Activated naive CD8-positive, alpha-beta T cell treated with anti-CD3 and anti-CD28 coated beads for 36 hours (primary cell): Measurements from ENCODE around the gene CLPTM1. TPM values are rescaled to one million over a fixed set of nuclear protein-coding genes. Genes with fewer than 3 reads are reported as not detected.

ENCODE experiments used
- DNase-seq: peaks from one replicate; pipeline ENCODE4 v3.0.0; 2021
- H3K27ac Mint-ChIP-seq: one replicate; pipeline ENCODE4 v1.8.0; 2022; ENCODE audit warnings: mild to moderate bottlenecking, moderate library complexity, mixed read lengths
- H3K27me3 Mint-ChIP-seq: one replicate; pipeline ENCODE4 v1.8.0; 2022; ENCODE audit warnings: mild to moderate bottlenecking, mixed read lengths
- H3K36me3 Mint-ChIP-seq: one replicate; pipeline ENCODE4 v1.8.0; 2021; ENCODE audit warnings: mild to moderate bottlenecking, mixed read lengths
- H3K4me1 Mint-ChIP-seq: one replicate; pipeline ENCODE4 v1.8.0; 2021; ENCODE audit warnings: mixed read lengths
- H3K4me3 Mint-ChIP-seq: one replicate; pipeline ENCODE4 v1.8.0; 2022; ENCODE audit warnings: mild to moderate bottlenecking, moderate library complexity, mixed read lengths
- H3K9me3 Mint-ChIP-seq: one replicate; pipeline ENCODE4 v1.8.0; 2022; ENCODE audit warnings: mixed read lengths
- total RNA-seq, 2 experiments: library from RNA; stranded (reverse); gene quantifications; one replicate each; pipeline ENCODE4 v1.2.3, GENCODE V29; 2021

CLPTM1 gene
- total RNA-seq, 2 experiments from 2014 or later: 54.2 to 57.2 TPM

- H3K27me3 Mint-ChIP-seq: no peaks in the 10 kb centered on the region
- DNase-seq: no peak
- H3K4me3 Mint-ChIP-seq: no peak overlapping the region
- no peak overlapping the region for H3K27ac Mint-ChIP-seq
- peaks cover 17% of the 10 kb centered on the region for H3K4me1 Mint-ChIP-seq
- peaks cover 41% of the 10 kb centered on the region for H3K36me3 Mint-ChIP-seq
- H3K9me3 Mint-ChIP-seq: no peaks in the 10 kb centered on the region
These were observed 80.6 kb downstream of the CLPTM1 start for GRCh38 chr19:45035755-45036154.

- H3K4me1 Mint-ChIP-seq: peaks cover 28% of the 10 kb centered on the region
- H3K4me3 Mint-ChIP-seq: peak overlapping the region; percentile 29
- H3K27ac Mint-ChIP-seq: peak overlapping the region; percentile 16
- H3K27me3 Mint-ChIP-seq: no peaks in the 10 kb centered on the region
- H3K9me3 Mint-ChIP-seq: no peaks in the 10 kb centered on the region
- H3K36me3 Mint-ChIP-seq: peaks cover 46% of the 10 kb centered on the region
- DNase-seq: no peak
These were observed 82.4 kb downstream of the CLPTM1 start for GRCh38 chr19:45037393-45038169.

GRCh38 chr19:45038931-45039893 lies 84.0 kb downstream of the CLPTM1 start, which contains the start of gene CLASRP:
Gene CLASRP (plus strand): TSS chr19:45039045. CDS start chr19:45040213, 1,168 bp downstream.
- Mint-ChIP-seq H3K9me3 (no peaks in the 10 kb centered on the region), H3K36me3 (peaks cover 39% of the 10 kb centered on the region), H3K27me3 (no peaks in the 10 kb centered on the region), H3K4me1 (peaks cover 28% of the 10 kb centered on the region), H3K27ac (peak within 1 kb of the TSS; percentile 93), H3K4me3 (peak within 1 kb of the TSS; percentile 94)
- DNase-seq: peak; percentile 91

- no peak for DNase-seq
- Mint-ChIP-seq H3K4me3 (peak overlapping the region; percentile 94), H3K4me1 (peaks cover 28% of the 10 kb centered on the region), H3K36me3 (peaks cover 29% of the 10 kb centered on the region), H3K9me3 (no peaks in the 10 kb centered on the region), H3K27ac (peak overlapping the region; percentile 40), H3K27me3 (no peaks in the 10 kb centered on the region)
These were observed 85.0 kb downstream of the CLPTM1 start for GRCh38 chr19:45040059-45040771.

- Mint-ChIP-seq H3K27ac (no peak overlapping the region), H3K4me3 (peak overlapping the region; percentile 27), H3K36me3 (peaks cover 30% of the 10 kb centered on the region)
These were observed 85.9 kb downstream of the CLPTM1 start for GRCh38 chr19:45041125-45041524.

More at GRCh38 chr19:45041125-45041524, 85.9 kb downstream of the CLPTM1 start:
- Mint-ChIP-seq H3K9me3 (no peaks in the 10 kb centered on the region), H3K27me3 (no peaks in the 10 kb centered on the region), H3K4me1 (peaks cover 36% of the 10 kb centered on the region)
- DNase-seq: no peak

Other genes starting within 250 kb of the CLPTM1 start
- 10 to 100 TPM; 19.0 to 23.8 TPM for gene BCL3, start 206.7 kb upstream of the CLPTM1 start, total RNA-seq
- gene CBLC, start 177.5 kb upstream of the CLPTM1 start, total RNA-seq: not detected
- not detected for gene BCAM, start 146.3 kb upstream of the CLPTM1 start, total RNA-seq
- gene NECTIN2, start 109.1 kb upstream of the CLPTM1 start, total RNA-seq: under 1 TPM; 0.43 to 0.60 TPM
- gene TOMM40, start 64.1 kb upstream of the CLPTM1 start, total RNA-seq: 100 to 1,000 TPM; 235 to 236 TPM
- gene APOE, start 49.6 kb upstream of the CLPTM1 start, total RNA-seq: under 1 TPM; 0.46 to 0.62 TPM
- gene APOC1, start 40.8 kb upstream of the CLPTM1 start, total RNA-seq: 1 to 10 TPM; 1.5 to 3.0 TPM
- gene APOC4, start 13.1 kb upstream of the CLPTM1 start, total RNA-seq: not detected
- gene APOC2, start 9.3 kb upstream of the CLPTM1 start, total RNA-seq: not detected
- 10 to 100 TPM; 45.5 to 45.8 TPM for gene RELB, start 46.1 kb downstream of the CLPTM1 start, total RNA-seq
- gene CLASRP, start 83.7 kb downstream of the CLPTM1 start, total RNA-seq: 10 to 100 TPM; 89.9 to 94.2 TPM
- gene ZNF296, start 121.1 kb downstream of the CLPTM1 start, total RNA-seq: 1 to 10 TPM; 5.4 to 6.3 TPM
- gene GEMIN7, start 123.9 kb downstream of the CLPTM1 start, total RNA-seq: 10 to 100 TPM; 53.6 to 58.2 TPM
- 10 to 100 TPM; 13.3 to 15.3 TPM for gene PPP1R37, start 137.8 kb downstream of the CLPTM1 start, total RNA-seq
- under 1 TPM in 1 of 2 experiments, not detected in 1; 0.24 TPM for gene NKPD1, start 205.6 kb downstream of the CLPTM1 start, total RNA-seq
- gene TRAPPC6A, start 222.9 kb downstream of the CLPTM1 start, total RNA-seq: 10 to 100 TPM; 19.8 to 22.9 TPM
- gene BLOC1S3, start 223.4 kb downstream of the CLPTM1 start, total RNA-seq: 10 to 100 TPM; 10.5 to 13.3 TPM